Pancreas (tissue), 10 donors: Measurements from ENCODE around the gene GDPD5. TPM values are rescaled to one million over a fixed set of nuclear protein-coding genes. Genes with fewer than 3 reads are reported as not detected.

Source experiments
- ATAC-seq, 4 donors: fragments of 200-7000 bp; cut with Tn5 transposase; one replicate each; pipeline versions ENCODE4 v1.8.0 to v1.9.1; 2020; ENCODE audit warnings: mild to moderate bottlenecking in 4 of 4, moderate library complexity in 4 of 4
- DNase-seq, 6 donors: peaks; one replicate each; pipeline ENCODE4 v3.0.0-alpha.2; 2020
- FAIRE-seq: peaks from 2 replicates; lab custom pipeline; 2012; peaks lifted over from hg19 to GRCh38; lab: Jason Lieb, UNC
- H3K27ac ChIP-seq, 4 donors: fragments of 200-600 bp; sonication (generic); 1 replicate in 3 of 4; 2 replicates in 1 of 4; pipeline versions ENCODE4 v1.5.0 to v1.8.0; 2020
- H3K27me3 ChIP-seq, 4 donors: fragments of 200-600 bp; one replicate each; pipeline ENCODE4 v1.8.0; 2021
- H3K36me3 ChIP-seq, 3 donors: fragments of 200-600 bp; sonication (generic) in 1 of 3; one replicate each; pipeline versions ENCODE4 v1.5.0 to v1.8.0; 2020 to 2021
- H3K4me1 ChIP-seq, 3 donors: fragments of 200-600 bp; one replicate each; pipeline ENCODE4 v1.8.0; 2021
- H3K4me3 ChIP-seq, 4 donors: fragments of 200-600 bp; sonication (generic) in 2 of 4; one replicate each; pipeline versions ENCODE4 v1.5.0 to v1.8.0; 2020 to 2021
- H3K9me3 ChIP-seq, 4 donors: fragments of 200-600 bp; one replicate each; pipeline ENCODE4 v1.8.0; 2021
- WGBS, 2 donors: extraction: QIAGEN DNeasy Blood & Tissue Kit; methylation state at CpG; one replicate each; pipeline ENCODE4 v1.1.7; 2013; 5-methylcytosine and 5-hydroxymethylcytosine counted together
- intact Hi-C, 3 donors: fragments of 100-400 bp; cut with DNase I; formaldehyde crosslinking; loops; one replicate each; pipeline versions ENCODE4 v1.11.1 to v1.14.2; 2022
- polyA plus RNA-seq, 2 donors: library from polyadenylated mRNA; stranded (reverse); fragments of 200-250 nt; gene quantifications; one replicate each; pipeline ENCODE4 v1.2.3, GENCODE V29; 2013
- total RNA-seq, 6 donors: library from RNA; stranded (reverse); fragmentation: NEBNext Ultra II Directional in 4 of 6; extraction: Animal tissue kit (Norgen Biotek cat#: 25700) in 4 of 6; gene quantifications; one replicate each; pipeline versions ENCODE4 v1.2.1 to v1.2.4, GENCODE V29; 2021 to 2023
- TF ChIP-seq, protein P1 (sequence below), 4 donors: fragments of 200-600 bp; sonication (generic) in 3 of 4; IDR thresholded peaks; one replicate each; pipeline versions ENCODE4 v1.5.0 to v1.8.0; 2021; ENCODE audit warnings: antibody characterized with exemption in 4 of 4
- donor health status: healthy with polysubstance abuse.
- donor health status: DM: no; HTN: no; CAD: no; lungs with moderate emphysema.
- donor health status: DM: no; HTN: no; CAD: no.
- donor health status: control.
- donor health status: control.
- donor health status: Bipolar disorder and iron deficiency.
- donor health status: DM: yes; HTN: yes; CAD: no.
- donor health status: DM: no; HTN: no; CAD: no.
- donor health status: DM: no; HTN: no; CAD: no.
- donor health status: DM: yes; HTN: yes; CAD: no.

GDPD5 gene
- total and polyA plus RNA-seq, 8 donors = 24.3 to 92.9 (median 32.7) TPM

- Histone ChIP-seq H3K4me3 (no peak overlapping the region), H3K27ac (no peak overlapping the region), H3K4me1 (no peaks in the 10 kb centered on the region), H3K27me3 (no peaks in the 10 kb centered on the region), H3K9me3 (no peaks in the 10 kb centered on the region), H3K36me3 (no peaks in the 10 kb centered on the region)
- intact Hi-C loops = no loop called here
- DNase-seq (no peak), FAIRE-seq (no peak), ATAC-seq (no peak)
- TF ChIP-seq, protein P1, sequence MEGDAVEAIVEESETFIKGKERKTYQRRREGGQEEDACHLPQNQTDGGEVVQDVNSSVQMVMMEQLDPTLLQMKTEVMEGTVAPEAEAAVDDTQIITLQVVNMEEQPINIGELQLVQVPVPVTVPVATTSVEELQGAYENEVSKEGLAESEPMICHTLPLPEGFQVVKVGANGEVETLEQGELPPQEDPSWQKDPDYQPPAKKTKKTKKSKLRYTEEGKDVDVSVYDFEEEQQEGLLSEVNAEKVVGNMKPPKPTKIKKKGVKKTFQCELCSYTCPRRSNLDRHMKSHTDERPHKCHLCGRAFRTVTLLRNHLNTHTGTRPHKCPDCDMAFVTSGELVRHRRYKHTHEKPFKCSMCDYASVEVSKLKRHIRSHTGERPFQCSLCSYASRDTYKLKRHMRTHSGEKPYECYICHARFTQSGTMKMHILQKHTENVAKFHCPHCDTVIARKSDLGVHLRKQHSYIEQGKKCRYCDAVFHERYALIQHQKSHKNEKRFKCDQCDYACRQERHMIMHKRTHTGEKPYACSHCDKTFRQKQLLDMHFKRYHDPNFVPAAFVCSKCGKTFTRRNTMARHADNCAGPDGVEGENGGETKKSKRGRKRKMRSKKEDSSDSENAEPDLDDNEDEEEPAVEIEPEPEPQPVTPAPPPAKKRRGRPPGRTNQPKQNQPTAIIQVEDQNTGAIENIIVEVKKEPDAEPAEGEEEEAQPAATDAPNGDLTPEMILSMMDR (IDR thresholded peaks at IDR 0.05) = no peak
- 94 to 98% methylated on average over 4 of the region's 4 CpGs for WGBS, 2 donors
Measured at GRCh38 chr11:75500742-75501141, 25.0 kb downstream of the GDPD5 start.

DNA sequence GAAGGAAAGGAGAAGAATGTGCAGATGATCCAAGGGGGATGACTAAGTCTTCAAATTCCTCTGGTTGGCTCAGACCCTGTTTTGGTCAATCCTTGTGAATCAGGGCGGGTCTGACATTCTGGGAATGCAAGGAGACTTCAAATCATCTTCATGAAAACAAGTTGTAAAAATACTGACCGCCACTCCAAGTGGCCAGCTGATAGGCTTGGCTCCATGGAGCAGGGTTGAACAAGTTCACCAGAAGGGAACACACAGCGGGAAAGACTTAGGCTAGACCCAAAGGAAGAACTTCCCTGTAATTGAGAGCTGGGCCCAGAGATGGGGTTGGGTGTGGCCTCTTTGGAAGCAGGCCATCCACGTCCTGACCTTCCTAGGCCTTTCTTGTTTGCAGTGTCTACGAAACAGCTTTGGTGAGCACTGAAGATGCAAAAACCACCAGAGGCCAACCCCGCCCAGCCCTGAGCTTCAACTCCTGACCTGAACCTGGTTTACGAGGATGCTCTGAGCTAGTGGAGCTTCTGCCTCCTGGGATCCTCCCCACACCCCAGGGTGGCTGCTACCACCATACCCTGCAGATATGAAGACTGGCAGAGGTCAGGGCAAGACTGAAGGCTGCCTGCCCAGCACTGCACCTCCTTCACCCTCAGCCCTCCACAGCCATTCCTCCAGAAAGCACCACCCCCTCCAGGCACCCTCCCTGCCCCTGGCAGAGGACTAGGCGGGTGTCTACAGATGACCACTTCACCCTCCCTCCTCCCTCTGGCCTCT is 26.1 kb downstream of the GDPD5 start:
- TF ChIP-seq, protein P1 (IDR thresholded peaks at IDR 0.05) = no peak
- Histone ChIP-seq H3K4me1 (no peaks in the 10 kb centered on the region), H3K27ac (no peak overlapping the region), H3K4me3 (no peak overlapping the region), H3K36me3 (no peaks in the 10 kb centered on the region), H3K27me3 (no peaks in the 10 kb centered on the region), H3K9me3 (no peaks in the 10 kb centered on the region)
- intact Hi-C loops = no loop called here
- ATAC-seq (peak in 3 of 4 donors; percentile 35 to 63 (median 62)), DNase-seq (no peak), FAIRE-seq (no peak)
- WGBS, 2 donors = 82 to 86% methylated on average over 8 of the region's 8 CpGs

DNA sequence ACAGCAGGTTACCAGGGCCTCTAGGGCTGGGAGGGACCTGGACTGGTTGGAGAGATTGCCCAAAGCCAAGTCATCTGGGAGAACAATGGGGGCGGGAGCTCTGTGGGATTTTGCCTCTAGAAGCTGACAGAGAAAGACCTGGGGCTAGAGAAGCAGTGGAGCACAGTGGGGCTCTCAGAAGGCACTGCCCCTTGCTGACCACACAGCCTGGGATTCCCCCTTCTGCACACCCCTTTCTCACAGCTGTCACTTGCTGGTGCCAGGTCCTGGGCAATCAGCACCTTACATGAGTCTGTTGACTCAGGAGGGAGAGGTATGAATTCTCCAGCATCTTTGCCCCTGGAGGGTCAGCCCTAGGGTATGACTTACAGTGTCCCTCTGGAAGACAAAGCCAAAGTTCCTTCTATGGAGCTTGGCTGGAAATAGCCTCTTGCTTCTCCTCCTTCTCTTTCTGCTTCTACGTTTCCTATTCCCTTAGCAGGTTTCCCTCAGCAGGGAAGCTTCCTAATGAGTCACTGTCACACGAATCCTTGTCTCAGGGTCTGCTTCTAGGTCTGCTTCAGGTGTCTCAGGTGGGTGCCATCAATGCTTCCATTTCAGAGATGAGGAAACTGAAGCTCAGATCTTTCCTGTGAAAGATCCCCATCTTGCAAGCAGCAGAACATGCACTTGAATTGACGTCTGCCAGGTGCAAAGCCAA is 27.0 kb downstream of the GDPD5 start:
- Histone ChIP-seq H3K36me3 (no peaks in the 10 kb centered on the region), H3K9me3 (no peaks in the 10 kb centered on the region), H3K4me3 (no peak overlapping the region), H3K27me3 (no peaks in the 10 kb centered on the region), H3K27ac (no peak overlapping the region), H3K4me1 (no peaks in the 10 kb centered on the region)
- intact Hi-C loops = no loop called here
- DNase-seq (no peak), FAIRE-seq (no peak), ATAC-seq (peak in 1 of 4 donors; percentile 42)
- WGBS, 2 donors = 79 to 83% methylated on average over 4 of the region's 4 CpGs
- TF ChIP-seq, protein P1 (IDR thresholded peaks at IDR 0.05) = no peak

- ATAC-seq (no peak), FAIRE-seq (no peak), DNase-seq (no peak)
- intact Hi-C loops = no loop called here
- Histone ChIP-seq H3K36me3 (no peaks in the 10 kb centered on the region), H3K27me3 (no peaks in the 10 kb centered on the region), H3K9me3 (no peaks in the 10 kb centered on the region), H3K4me3 (no peak overlapping the region), H3K4me1 (no peaks in the 10 kb centered on the region), H3K27ac (no peak overlapping the region)
- TF ChIP-seq, protein P1 (IDR thresholded peaks at IDR 0.05) = no peak
- WGBS, 2 donors = 82 to 89% methylated on average over 5 of the region's 5 CpGs
Measured at GRCh38 chr11:75497788-75498409, 27.8 kb downstream of the GDPD5 start.
